ENCODE results near the gene TRPM7. TPM values are rescaled to one million over a fixed set of nuclear protein-coding genes. Genes with fewer than 3 reads are reported as not detected.

TRPM7 gene
- polyA plus RNA-seq, 2 of the 4 experiments (the other 2 are of a cell fraction) = 25.7 to 47.8 TPM

DNA sequence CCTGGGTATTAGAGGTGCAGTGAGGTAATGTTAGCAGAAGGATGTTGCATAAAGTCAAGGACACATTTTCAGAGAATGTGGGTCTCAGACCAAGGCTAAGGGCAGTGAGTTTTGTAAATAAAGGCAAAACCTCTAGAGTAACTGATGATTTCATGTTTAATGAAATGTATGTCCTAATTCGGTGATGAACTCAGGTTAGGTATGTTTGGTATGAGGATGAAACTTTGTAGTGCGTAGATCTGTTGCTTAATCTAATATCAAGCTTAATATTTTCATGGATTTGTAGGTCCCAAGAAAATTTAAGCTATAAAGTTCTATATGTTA lies 143.7 kb downstream of the TRPM7 start:
- DNase-seq (ENCODE audit: low read depth in 1 of 2, low spot score in 1 of 2) (no peak), FAIRE-seq (peak; percentile 68), ATAC-seq (no peak)
- Histone ChIP-seq H3K4me3 (no peak overlapping the region), H3K4me2 (no peak overlapping the region), H3K4me1 (no peaks in the 10 kb centered on the region), H3K9me3 (no peaks in the 10 kb centered on the region), H3K27ac (no peak overlapping the region)
- CTCF ChIA-PET = interaction anchor here (0.7 to 1.4 kb wide), 3 partner anchors 33 to 127 kb away, joined by 3 to 4 read pairs (median 3); no protein-coding TSS in a partner anchor
- POLR2A ChIA-PET = no interaction called here
- TF ChIP-seq HOXB5 (CRISPR knock-in tag; IDR thresholded peaks at IDR 0.05) = no peak
- WGBS (ENCODE audit: missing lambda C conversion rate) = 58% methylated on average over 2 of the region's 2 CpGs

- Histone ChIP-seq H3K9me3 (no peaks in the 10 kb centered on the region), H3K27ac (no peak overlapping the region), H3K4me2 (no peak overlapping the region), H3K4me3 (no peak overlapping the region), H3K4me1 (no peaks in the 10 kb centered on the region)
- 64% methylated on average over 4 of the region's 4 CpGs for WGBS (ENCODE audit: missing lambda C conversion rate)
- DNase-seq (ENCODE audit: low read depth in 1 of 2, low spot score in 1 of 2) = no peak
- POLR2A ChIA-PET = interaction anchor here (1.5 kb wide), 1 partner anchor 177 kb away, joined by 3 read pairs; the partner anchor contains the start of gene GABPB1
- ATAC-seq = no peak
- FAIRE-seq = no peak
- CTCF ChIA-PET = interaction anchor here (1.2 to 1.3 kb wide), 3 partner anchors 8 to 22 kb away, joined by 3 to 4 read pairs (median 4); no protein-coding TSS in a partner anchor
- no peak for TF ChIP-seq GATA3 (IDR thresholded peaks at IDR 0.05; ENCODE audit: borderline replicate concordance)
- TF ChIP-seq CBX2 (IDR thresholded peaks at IDR 0.05; ENCODE audit: borderline replicate concordance, low read depth) = no peak
- TF ChIP-seq, protein P1, sequence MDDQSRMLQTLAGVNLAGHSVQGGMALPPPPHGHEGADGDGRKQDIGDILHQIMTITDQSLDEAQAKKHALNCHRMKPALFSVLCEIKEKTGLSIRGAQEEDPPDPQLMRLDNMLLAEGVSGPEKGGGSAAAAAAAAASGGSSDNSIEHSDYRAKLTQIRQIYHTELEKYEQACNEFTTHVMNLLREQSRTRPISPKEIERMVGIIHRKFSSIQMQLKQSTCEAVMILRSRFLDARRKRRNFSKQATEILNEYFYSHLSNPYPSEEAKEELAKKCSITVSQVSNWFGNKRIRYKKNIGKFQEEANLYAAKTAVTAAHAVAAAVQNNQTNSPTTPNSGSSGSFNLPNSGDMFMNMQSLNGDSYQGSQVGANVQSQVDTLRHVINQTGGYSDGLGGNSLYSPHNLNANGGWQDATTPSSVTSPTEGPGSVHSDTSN (IDR thresholded peaks at IDR 0.05) = no peak
- TF ChIP-seq HOXB13 (CRISPR knock-in tag; IDR thresholded peaks at IDR 0.05; ENCODE audit: low read depth) = no peak
- TF ChIP-seq ELK1 (IDR thresholded peaks at IDR 0.05; ENCODE audit: low read depth, low read length) = no peak
These were observed 154.8 kb downstream of the TRPM7 start for GRCh38 chr15:50531766-50532165.

GRCh38 chr15:50531163-50531562 lies 155.4 kb downstream of the TRPM7 start:
- POLR2A ChIA-PET = interaction anchor here (1.5 kb wide), 1 partner anchor 176 kb away, joined by 3 read pairs; the partner anchor contains the start of gene GABPB1
- WGBS (ENCODE audit: missing lambda C conversion rate) = 61% methylated on average over 4 of the region's 4 CpGs

More at GRCh38 chr15:50531163-50531562, 155.4 kb downstream of the TRPM7 start:
- DNase-seq (ENCODE audit: low read depth in 1 of 2, low spot score in 1 of 2) = no peak
- H3K4me1 ChIP-seq = no peaks in the 10 kb centered on the region
- TF ChIP-seq, protein P2, sequence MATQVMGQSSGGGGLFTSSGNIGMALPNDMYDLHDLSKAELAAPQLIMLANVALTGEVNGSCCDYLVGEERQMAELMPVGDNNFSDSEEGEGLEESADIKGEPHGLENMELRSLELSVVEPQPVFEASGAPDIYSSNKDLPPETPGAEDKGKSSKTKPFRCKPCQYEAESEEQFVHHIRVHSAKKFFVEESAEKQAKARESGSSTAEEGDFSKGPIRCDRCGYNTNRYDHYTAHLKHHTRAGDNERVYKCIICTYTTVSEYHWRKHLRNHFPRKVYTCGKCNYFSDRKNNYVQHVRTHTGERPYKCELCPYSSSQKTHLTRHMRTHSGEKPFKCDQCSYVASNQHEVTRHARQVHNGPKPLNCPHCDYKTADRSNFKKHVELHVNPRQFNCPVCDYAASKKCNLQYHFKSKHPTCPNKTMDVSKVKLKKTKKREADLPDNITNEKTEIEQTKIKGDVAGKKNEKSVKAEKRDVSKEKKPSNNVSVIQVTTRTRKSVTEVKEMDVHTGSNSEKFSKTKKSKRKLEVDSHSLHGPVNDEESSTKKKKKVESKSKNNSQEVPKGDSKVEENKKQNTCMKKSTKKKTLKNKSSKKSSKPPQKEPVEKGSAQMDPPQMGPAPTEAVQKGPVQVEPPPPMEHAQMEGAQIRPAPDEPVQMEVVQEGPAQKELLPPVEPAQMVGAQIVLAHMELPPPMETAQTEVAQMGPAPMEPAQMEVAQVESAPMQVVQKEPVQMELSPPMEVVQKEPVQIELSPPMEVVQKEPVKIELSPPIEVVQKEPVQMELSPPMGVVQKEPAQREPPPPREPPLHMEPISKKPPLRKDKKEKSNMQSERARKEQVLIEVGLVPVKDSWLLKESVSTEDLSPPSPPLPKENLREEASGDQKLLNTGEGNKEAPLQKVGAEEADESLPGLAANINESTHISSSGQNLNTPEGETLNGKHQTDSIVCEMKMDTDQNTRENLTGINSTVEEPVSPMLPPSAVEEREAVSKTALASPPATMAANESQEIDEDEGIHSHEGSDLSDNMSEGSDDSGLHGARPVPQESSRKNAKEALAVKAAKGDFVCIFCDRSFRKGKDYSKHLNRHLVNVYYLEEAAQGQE (IDR thresholded peaks at IDR 0.05) = no peak
- TF ChIP-seq POLR2AphosphoS2 (conservative IDR thresholded peaks at IDR 0.05; ENCODE audit: low read length) = no peak
- TF ChIP-seq FOXS1 (CRISPR knock-in tag; IDR thresholded peaks at IDR 0.05) = no peak
- no peak for TF ChIP-seq BCL3 (IDR thresholded peaks at IDR 0.05)
- no peak for TF ChIP-seq HDAC2 (IDR thresholded peaks at IDR 0.05)
- no peak for TF ChIP-seq JUNB (IDR thresholded peaks at IDR 0.05)
- no peak for TF ChIP-seq MAX (IDR thresholded peaks at IDR 0.05)
- no peak for TF ChIP-seq ESRRA (IDR thresholded peaks at IDR 0.05; ENCODE audit: borderline replicate concordance, low read length)
- TF ChIP-seq HOXB13 (CRISPR knock-in tag; IDR thresholded peaks at IDR 0.05; ENCODE audit: low read depth) = no peak
- TF ChIP-seq RNF2 (IDR thresholded peaks at IDR 0.05; ENCODE audit: borderline replicate concordance, low read depth) = no peak
- no peak for TF ChIP-seq CBX2 (IDR thresholded peaks at IDR 0.05; ENCODE audit: borderline replicate concordance, low read depth)
- TF ChIP-seq ZFP36 (IDR thresholded peaks at IDR 0.05; ENCODE audit: borderline replicate concordance, partially characterized antibody) = no peak
- no peak for TF ChIP-seq MAZ (IDR thresholded peaks at IDR 0.05; ENCODE audit: borderline replicate concordance, low read depth, low read length)
- TF ChIP-seq, protein P3, sequence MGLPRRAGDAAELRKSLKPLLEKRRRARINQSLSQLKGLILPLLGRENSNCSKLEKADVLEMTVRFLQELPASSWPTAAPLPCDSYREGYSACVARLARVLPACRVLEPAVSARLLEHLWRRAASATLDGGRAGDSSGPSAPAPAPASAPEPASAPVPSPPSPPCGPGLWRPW (IDR thresholded peaks at IDR 0.05) = no peak
- TF ChIP-seq EP300 (IDR thresholded peaks at IDR 0.05) = no peak
- TF ChIP-seq MAFK (IDR thresholded peaks at IDR 0.05; ENCODE audit: partially characterized antibody) = no peak
- TF ChIP-seq TFCP2L1 (CRISPR knock-in tag; IDR thresholded peaks at IDR 0.05) = no peak
- TF ChIP-seq CEBPB (IDR thresholded peaks at IDR 0.05) = no peak
- ATAC-seq = no peak
- H3K4me2 ChIP-seq = no peak overlapping the region
- no peak overlapping the region for H3K27ac ChIP-seq
- H3K4me3 ChIP-seq = no peak overlapping the region
- peak; percentile 32 for FAIRE-seq
- CTCF ChIA-PET = interaction anchor here (0.9 to 1.3 kb wide), 4 partner anchors 9 to 60 kb away, joined by 3 to 4 read pairs (median 4); no protein-coding TSS in a partner anchor
- no peaks in the 10 kb centered on the region for H3K9me3 ChIP-seq

Measured in A549 (cell line).